Naive thymus-derived CD8-positive, alpha-beta T cell (primary cell): ENCODE measurements around the gene TRPC4. TPM values are rescaled to one million over a fixed set of nuclear protein-coding genes. Genes with fewer than 3 reads are reported as not detected.
A peak's percentile ranks its signal among the peaks of the same experiment; 100 is the strongest.

Source experiments
- ATAC-seq, 2 donors: fragments of 150-1000 bp; cut with Tn5 transposase in 1 of 2; sonication (Bioruptor Pico), chemical (Tn5 transposase) in 1 of 2; 1 replicate in 1 of 2; 2 replicates in 1 of 2; pipeline ENCODE4 v1.10.0; 2021; ENCODE audit warnings: mild to moderate bottlenecking in 2 of 2, moderate library complexity in 2 of 2
- POLR2A ChIA-PET: fragments of 350-600 bp; sonication (Branson Sonifier 250); formaldehyde crosslinking; loops from one replicate; lab custom pipeline; 2021; ENCODE audit warnings: antibody characterized with exemption; lab: Charles Lee
- DNase-seq, 10 donors: peaks; one replicate each; pipeline versions ENCODE4 v3.0.0 to v3.0.0-alpha.2; 2020 to 2022
- H3K27ac Mint-ChIP-seq, 10 donors: one replicate each; pipeline ENCODE4 v1.8.0; 2020 to 2022; ENCODE audit warnings: mild to moderate bottlenecking in 10 of 10, mixed read lengths in 10 of 10, moderate library complexity in 4 of 10, inconsistent platforms in 1 of 10
- H3K27me3 Mint-ChIP-seq, 5 donors: one replicate each; pipeline ENCODE4 v1.8.0; 2021 to 2022; ENCODE audit warnings: mixed read lengths in 5 of 5
- H3K36me3 Mint-ChIP-seq, 3 donors: one replicate each; pipeline ENCODE4 v1.8.0; 2020 to 2022; ENCODE audit warnings: mixed read lengths in 3 of 3, mild to moderate bottlenecking in 2 of 3, inconsistent platforms in 1 of 3
- H3K4me1 Mint-ChIP-seq, 4 donors: one replicate each; pipeline ENCODE4 v1.8.0; 2021 to 2022; ENCODE audit warnings: mixed read lengths in 4 of 4
- H3K4me3 Mint-ChIP-seq, 10 donors: one replicate each; pipeline ENCODE4 v1.8.0; 2020 to 2022; ENCODE audit warnings: mild to moderate bottlenecking in 10 of 10, mixed read lengths in 10 of 10, moderate library complexity in 6 of 10, inconsistent platforms in 1 of 10
- H3K9me3 Mint-ChIP-seq, 9 donors: one replicate each; pipeline ENCODE4 v1.8.0; 2020 to 2022; ENCODE audit warnings: mixed read lengths in 9 of 9, mild to moderate bottlenecking in 3 of 9, inconsistent platforms in 1 of 9, moderate library complexity in 1 of 9
- polyA plus RNA-seq, 3 donors: library from polyadenylated mRNA; unstranded; fragments of 300-500 nt; fragmentation: Illumina TruSeq; gene quantifications; one replicate each; pipeline ENCODE4 v1.2.3, GENCODE V29; 2021
- total RNA-seq, 8 experiments: library from RNA in 2 of 8; stranded (reverse) in 2 of 8; gene quantifications; one replicate each; pipeline ENCODE4 v1.2.3 and lab custom pipeline; 2021 to 2026

The TRPC4 gene
- total and polyA plus RNA-seq, 5 experiments from 2014 or later: not detected

GRCh38 chr13:37884026-37884425 is 14.5 kb upstream of the TRPC4 start:
- POLR2A ChIA-PET: no interaction called here
- DNase-seq (no peak), ATAC-seq (no peak)
- H3K4me3 Mint-ChIP-seq: no peak overlapping the region
- H3K27me3 Mint-ChIP-seq: peaks cover 0 to 5% (median 0%) of the 10 kb centered on the region in 5 donors
- H3K27ac Mint-ChIP-seq: no peak overlapping the region
- no peaks in the 10 kb centered on the region for H3K4me1 Mint-ChIP-seq
- H3K36me3 Mint-ChIP-seq: no peaks in the 10 kb centered on the region
- H3K9me3 Mint-ChIP-seq: peaks cover 0 to 19% (median 5%) of the 10 kb centered on the region in 9 donors

DNA sequence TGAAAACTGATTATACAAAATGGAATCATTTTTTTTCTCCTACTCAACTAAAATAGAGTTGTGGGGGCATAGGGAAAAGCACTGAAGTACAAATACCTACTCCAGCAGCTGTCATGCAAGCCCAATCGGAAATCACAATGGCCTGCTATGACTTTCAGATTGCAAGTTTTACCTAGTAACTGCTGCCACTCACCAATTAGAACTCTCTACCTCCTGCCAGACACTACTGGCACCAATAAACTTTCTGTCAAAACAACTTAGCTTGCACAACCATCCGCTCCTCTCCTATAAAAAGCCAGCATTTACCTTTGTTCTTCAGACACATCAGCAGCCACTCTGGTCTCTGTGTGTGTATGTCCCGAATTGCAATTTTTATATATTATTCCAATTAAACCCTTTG is 9.3 kb upstream of the TRPC4 start:
- peaks cover 0 to 4% (median 0%) of the 10 kb centered on the region in 9 donors for H3K9me3 Mint-ChIP-seq
- H3K4me1 Mint-ChIP-seq: no peaks in the 10 kb centered on the region
- H3K36me3 Mint-ChIP-seq: no peaks in the 10 kb centered on the region
- DNase-seq: no peak
- H3K4me3 Mint-ChIP-seq: no peak overlapping the region
- POLR2A ChIA-PET: no interaction called here
- no peak for ATAC-seq
- no peak overlapping the region for H3K27ac Mint-ChIP-seq
- H3K27me3 Mint-ChIP-seq: peaks cover 0 to 5% (median 0%) of the 10 kb centered on the region in 5 donors

GRCh38 chr13:37878496-37878895 is 8.9 kb upstream of the TRPC4 start:
- H3K27me3 Mint-ChIP-seq: peaks cover 0 to 5% (median 0%) of the 10 kb centered on the region in 5 donors
- POLR2A ChIA-PET: no interaction called here
- H3K27ac Mint-ChIP-seq: no peak overlapping the region
- peaks cover 0 to 4% (median 0%) of the 10 kb centered on the region in 9 donors for H3K9me3 Mint-ChIP-seq
- no peaks in the 10 kb centered on the region for H3K36me3 Mint-ChIP-seq
- H3K4me3 Mint-ChIP-seq: no peak overlapping the region
- no peak for DNase-seq
- no peaks in the 10 kb centered on the region for H3K4me1 Mint-ChIP-seq
- no peak for ATAC-seq

DNA sequence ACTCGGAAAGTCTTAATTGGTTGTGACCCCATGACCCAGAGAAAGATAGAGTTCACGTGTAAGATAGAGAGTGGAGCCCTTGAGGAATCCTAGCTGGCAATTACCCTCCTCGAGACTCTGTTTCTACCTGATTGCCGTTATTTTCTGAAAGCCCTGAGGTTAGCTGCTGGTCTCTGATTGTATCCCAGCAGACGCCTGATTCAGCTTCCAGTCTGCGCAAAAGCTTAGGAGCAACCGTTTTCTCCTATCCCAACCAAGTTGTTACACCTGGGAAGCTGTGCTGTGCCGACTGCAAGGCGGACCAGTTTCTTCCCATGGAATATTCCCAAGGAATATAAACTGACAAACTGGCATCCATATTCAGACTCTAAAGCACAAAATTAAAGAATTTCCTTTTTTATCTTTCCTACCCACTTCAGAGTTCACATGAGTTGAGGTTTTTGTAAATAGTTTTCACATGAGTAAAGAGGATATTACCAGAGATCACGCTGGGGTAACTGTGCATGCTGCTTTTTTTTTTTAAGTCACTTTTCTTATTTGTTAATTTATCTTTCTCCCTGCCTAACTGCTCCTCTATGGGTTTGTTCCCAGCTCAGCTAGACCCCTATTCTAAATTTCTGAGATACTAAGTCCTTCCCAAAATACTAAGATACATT is 1.5 kb upstream of the TRPC4 start:
- DNase-seq: no peak
- peak overlapping the region in 1 of 10 donors; percentile 14 for H3K27ac Mint-ChIP-seq
- peaks cover 4 to 8% (median 6%) of the 10 kb centered on the region in 4 donors for H3K4me1 Mint-ChIP-seq
- H3K4me3 Mint-ChIP-seq: no peak overlapping the region
- POLR2A ChIA-PET: no interaction called here
- H3K36me3 Mint-ChIP-seq: peaks cover 0 to 2% (median 2%) of the 10 kb centered on the region in 3 donors
- peaks cover 23 to 36% (median 29%) of the 10 kb centered on the region in 5 donors for H3K27me3 Mint-ChIP-seq
- no peak for ATAC-seq
- H3K9me3 Mint-ChIP-seq: peaks cover 0 to 8% (median 0%) of the 10 kb centered on the region in 9 donors

GRCh38 chr13:37870489-37870845 is 895 bp upstream of the TRPC4 start:
- Mint-ChIP-seq H3K4me3 (peak overlapping the region in 5 of 10 donors; percentile 12 to 48 (median 32)), H3K9me3 (peaks cover 0 to 8% (median 0%) of the 10 kb centered on the region in 9 donors), H3K27me3 (peaks cover 23 to 36% (median 29%) of the 10 kb centered on the region in 5 donors), H3K27ac (no peak overlapping the region), H3K4me1 (peaks cover 4 to 8% (median 6%) of the 10 kb centered on the region in 4 donors), H3K36me3 (peaks cover 0 to 2% (median 2%) of the 10 kb centered on the region in 3 donors)
- ATAC-seq (no peak), DNase-seq (no peak)
- POLR2A ChIA-PET: no interaction called here

GRCh38 chr13:37869506-37869755 is 141 bp downstream of the TRPC4 start:
- Mint-ChIP-seq H3K27me3 (peaks cover 21 to 36% (median 29%) of the 10 kb centered on the region in 5 donors), H3K27ac (no peak overlapping the region), H3K9me3 (peaks cover 0 to 8% (median 0%) of the 10 kb centered on the region in 9 donors), H3K36me3 (peaks cover 0 to 2% (median 2%) of the 10 kb centered on the region in 3 donors), H3K4me1 (peaks cover 4 to 8% (median 6%) of the 10 kb centered on the region in 4 donors), H3K4me3 (peak overlapping the region in 4 of 10 donors; percentile 31 to 42 (median 38))
- DNase-seq (no peak), ATAC-seq (no peak)
- POLR2A ChIA-PET: no interaction called here

GRCh38 chr13:37868691-37869505 is 674 bp downstream of the TRPC4 start:
- peak overlapping the region in 4 of 10 donors; percentile 31 to 42 (median 38) for H3K4me3 Mint-ChIP-seq
- DNase-seq (no peak), ATAC-seq (no peak)
- H3K27me3 Mint-ChIP-seq: peaks cover 21 to 36% (median 29%) of the 10 kb centered on the region in 5 donors
- peaks cover 4 to 8% (median 6%) of the 10 kb centered on the region in 4 donors for H3K4me1 Mint-ChIP-seq
- no peak overlapping the region for H3K27ac Mint-ChIP-seq
- H3K36me3 Mint-ChIP-seq: peaks cover 0 to 2% (median 2%) of the 10 kb centered on the region in 3 donors
- POLR2A ChIA-PET: no interaction called here
- H3K9me3 Mint-ChIP-seq: peaks cover 0 to 8% (median 0%) of the 10 kb centered on the region in 9 donors

GRCh38 chr13:37863708-37864107 is 5.9 kb downstream of the TRPC4 start:
- POLR2A ChIA-PET: no interaction called here
- Mint-ChIP-seq H3K27me3 (peaks cover 2 to 4% (median 4%) of the 10 kb centered on the region in 5 donors), H3K36me3 (no peaks in the 10 kb centered on the region), H3K4me3 (no peak overlapping the region), H3K4me1 (peaks cover 0 to under 1% (median 0%) of the 10 kb centered on the region in 4 donors), H3K27ac (no peak overlapping the region), H3K9me3 (peaks cover 0 to 6% (median 0%) of the 10 kb centered on the region in 9 donors)
- ATAC-seq (no peak), DNase-seq (no peak)

DNA sequence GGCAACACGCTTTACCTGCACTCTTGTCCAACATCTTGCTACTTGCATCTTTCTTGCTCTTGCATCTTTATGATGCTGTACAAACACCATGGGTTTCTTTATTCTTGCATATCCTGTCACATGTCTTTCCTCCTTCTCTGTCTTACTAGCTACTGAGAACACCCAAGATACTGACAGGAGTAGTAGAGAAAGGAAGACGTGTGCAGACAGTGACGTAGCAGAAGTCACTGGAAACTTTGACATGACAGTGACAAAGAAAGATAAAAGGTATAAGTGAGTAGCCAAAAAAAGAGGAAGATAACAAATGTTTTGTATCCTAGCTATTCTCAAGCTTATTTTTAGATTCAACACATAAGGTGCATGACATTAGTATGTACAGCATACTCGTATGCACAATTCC is 34.2 kb downstream of the TRPC4 start:
- no peaks in the 10 kb centered on the region for H3K36me3 Mint-ChIP-seq
- POLR2A ChIA-PET: no interaction called here
- no peak overlapping the region for H3K4me3 Mint-ChIP-seq
- H3K27ac Mint-ChIP-seq: no peak overlapping the region
- H3K27me3 Mint-ChIP-seq: no peaks in the 10 kb centered on the region
- ATAC-seq (no peak), DNase-seq (no peak)
- peaks cover 0 to 18% (median 6%) of the 10 kb centered on the region in 9 donors for H3K9me3 Mint-ChIP-seq
- no peaks in the 10 kb centered on the region for H3K4me1 Mint-ChIP-seq

GRCh38 chr13:37833411-37833810 is 36.2 kb downstream of the TRPC4 start:
- ATAC-seq: no peak
- DNase-seq: no peak
- Mint-ChIP-seq H3K27ac (no peak overlapping the region), H3K4me1 (no peaks in the 10 kb centered on the region), H3K27me3 (no peaks in the 10 kb centered on the region), H3K36me3 (no peaks in the 10 kb centered on the region), H3K4me3 (no peak overlapping the region), H3K9me3 (peaks cover 0 to 25% (median 9%) of the 10 kb centered on the region in 9 donors)
- POLR2A ChIA-PET: no interaction called here

DNA sequence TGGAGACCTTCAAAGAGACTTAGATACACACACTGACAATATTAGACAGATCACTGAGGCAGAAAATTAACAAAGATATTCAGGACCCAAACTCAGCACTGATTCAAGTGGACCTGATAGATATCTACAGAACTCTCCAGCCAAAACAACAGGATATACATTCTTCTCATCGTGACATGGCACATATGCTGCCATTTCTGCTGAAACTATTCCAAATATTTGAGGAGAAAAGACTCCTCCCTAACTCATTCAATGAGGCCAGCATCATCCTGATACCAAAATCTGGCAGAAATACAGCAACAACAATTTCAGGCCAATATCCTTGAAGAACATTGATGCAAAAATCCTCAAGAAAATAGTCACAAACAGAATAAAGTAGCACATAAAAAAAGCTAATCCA is 53.3 kb downstream of the TRPC4 start:
- ATAC-seq (no peak), DNase-seq (no peak)
- H3K9me3 Mint-ChIP-seq: peaks cover 12 to 69% (median 31%) of the 10 kb centered on the region in 9 donors
- POLR2A ChIA-PET: no interaction called here
- no peaks in the 10 kb centered on the region for H3K27me3 Mint-ChIP-seq
- H3K4me1 Mint-ChIP-seq: no peaks in the 10 kb centered on the region
- H3K4me3 Mint-ChIP-seq: no peak overlapping the region
- H3K36me3 Mint-ChIP-seq: peaks cover 0 to 11% (median 0%) of the 10 kb centered on the region in 3 donors
- H3K27ac Mint-ChIP-seq: no peak overlapping the region

- H3K4me1 Mint-ChIP-seq: no peaks in the 10 kb centered on the region
- POLR2A ChIA-PET: no interaction called here
- peaks cover 0 to 5% (median 0%) of the 10 kb centered on the region in 3 donors for H3K36me3 Mint-ChIP-seq
- H3K4me3 Mint-ChIP-seq: no peak overlapping the region
- ATAC-seq (no peak), DNase-seq (no peak)
- H3K27me3 Mint-ChIP-seq: no peaks in the 10 kb centered on the region
- peaks cover 9 to 41% (median 14%) of the 10 kb centered on the region in 9 donors for H3K9me3 Mint-ChIP-seq
- H3K27ac Mint-ChIP-seq: no peak overlapping the region
Observed at GRCh38 chr13:37811441-37811840, 58.1 kb downstream of the TRPC4 start.

- Mint-ChIP-seq H3K4me1 (no peaks in the 10 kb centered on the region), H3K36me3 (peaks cover 0 to 5% (median 0%) of the 10 kb centered on the region in 3 donors), H3K4me3 (no peak overlapping the region), H3K27me3 (no peaks in the 10 kb centered on the region), H3K9me3 (peaks cover 0 to 9% (median under 1%) of the 10 kb centered on the region in 9 donors), H3K27ac (no peak overlapping the region)
- ATAC-seq (no peak), DNase-seq (no peak)
- POLR2A ChIA-PET: no interaction called here
Observed at GRCh38 chr13:37806666-37807065, 62.9 kb downstream of the TRPC4 start.
